ENCODE data around the gene ELAPOR1. TPM values are rescaled to one million over a fixed set of nuclear protein-coding genes. Genes with fewer than 3 reads are reported as not detected.

The ELAPOR1 gene
- total and polyA plus RNA-seq, 9 of the 15 experiments (the other 6 are each of a cell fraction or from before 2014, with no cell fraction given), result 0.07 to 1.2 (median 0.18) TPM

DNA sequence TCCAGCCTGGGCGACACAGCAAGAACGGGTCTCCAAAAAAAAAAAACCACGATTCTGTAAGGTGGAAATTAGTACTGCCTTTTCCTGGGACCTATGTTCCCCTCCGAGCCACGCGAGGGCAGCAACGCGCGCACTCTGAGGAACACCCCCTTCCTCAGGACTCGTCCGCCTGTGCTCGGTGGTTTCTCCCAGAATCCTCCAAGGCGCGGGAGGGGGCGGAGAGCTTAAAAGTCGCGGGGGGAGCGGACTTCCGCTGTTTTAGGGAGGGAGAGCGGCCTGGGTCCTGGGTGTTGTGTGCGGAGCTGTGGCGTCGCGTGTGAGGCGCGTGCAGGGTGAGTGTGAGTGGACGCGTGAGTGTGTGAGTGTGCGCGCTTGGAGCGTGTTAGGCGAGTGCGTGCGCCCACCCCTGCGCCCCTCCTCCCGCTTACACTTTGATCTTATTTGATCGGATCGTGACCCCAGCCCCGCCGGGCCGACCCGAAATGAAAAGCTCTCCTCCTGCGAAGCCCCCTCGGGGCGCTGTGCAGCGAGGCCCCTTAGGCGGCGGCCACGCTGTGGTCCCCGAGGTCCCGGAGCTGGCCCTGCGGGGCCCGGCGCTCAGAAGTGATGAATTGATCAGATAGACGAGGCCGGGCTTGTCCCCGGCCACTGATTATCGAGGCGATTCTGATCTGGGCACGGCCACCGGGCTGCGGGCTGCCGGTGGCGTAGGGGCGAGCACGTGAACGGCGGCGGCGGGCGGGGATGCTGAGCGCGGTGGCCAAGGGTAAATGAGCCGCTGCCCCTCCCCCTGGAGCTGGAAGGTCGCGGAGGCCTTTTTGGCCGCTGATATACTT lies 13.8 kb upstream of the ELAPOR1 start (continued):
- TF ChIP-seq, protein P1, sequence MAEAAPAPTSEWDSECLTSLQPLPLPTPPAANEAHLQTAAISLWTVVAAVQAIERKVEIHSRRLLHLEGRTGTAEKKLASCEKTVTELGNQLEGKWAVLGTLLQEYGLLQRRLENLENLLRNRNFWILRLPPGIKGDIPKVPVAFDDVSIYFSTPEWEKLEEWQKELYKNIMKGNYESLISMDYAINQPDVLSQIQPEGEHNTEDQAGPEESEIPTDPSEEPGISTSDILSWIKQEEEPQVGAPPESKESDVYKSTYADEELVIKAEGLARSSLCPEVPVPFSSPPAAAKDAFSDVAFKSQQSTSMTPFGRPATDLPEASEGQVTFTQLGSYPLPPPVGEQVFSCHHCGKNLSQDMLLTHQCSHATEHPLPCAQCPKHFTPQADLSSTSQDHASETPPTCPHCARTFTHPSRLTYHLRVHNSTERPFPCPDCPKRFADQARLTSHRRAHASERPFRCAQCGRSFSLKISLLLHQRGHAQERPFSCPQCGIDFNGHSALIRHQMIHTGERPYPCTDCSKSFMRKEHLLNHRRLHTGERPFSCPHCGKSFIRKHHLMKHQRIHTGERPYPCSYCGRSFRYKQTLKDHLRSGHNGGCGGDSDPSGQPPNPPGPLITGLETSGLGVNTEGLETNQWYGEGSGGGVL (CRISPR knock-in tag; IDR thresholded peaks at IDR 0.05), result no peak
- TF ChIP-seq PTBP1 (IDR thresholded peaks at IDR 0.05; ENCODE audit: low read depth, low read length) (peak; percentile 29; the same call in 1 of the 2 replicates), TARDBP (IDR thresholded peaks at IDR 0.05) (peak; percentile 76), NONO (IDR thresholded peaks at IDR 0.05; ENCODE audit: low read depth in 2 of 2, low read length in 1 of 2) (peak; percentile 87 to 96; a peak in 3 of 4 replicates), JUND (IDR thresholded peaks at IDR 0.05; ENCODE audit: borderline replicate concordance, low read depth, low read length) (peak; percentile 79), JUND (tag; IDR thresholded peaks at IDR 0.05; ENCODE audit: borderline replicate concordance, low read depth, low read length) (no peak; the same call in 2 of the 3 replicates), NBN (IDR thresholded peaks at IDR 0.05; ENCODE audit: low read depth) (peak; percentile 93), NR2C1 (IDR thresholded peaks at IDR 0.05) (peak; percentile 48; the same call in 1 of the 2 replicates), NR2C1 (tag; IDR thresholded peaks at IDR 0.05) (peak; percentile 34), POU5F1 (IDR thresholded peaks at IDR 0.05; ENCODE audit: borderline replicate concordance, low read depth, low read length, partially characterized antibody) (no peak), ZNF431 (CRISPR knock-in tag; IDR thresholded peaks at IDR 0.05) (peak; percentile 80; the same call in 1 of the 2 replicates), ZNF263 (CRISPR knock-in tag; IDR thresholded peaks at IDR 0.05; ENCODE audit: borderline replicate concordance) (peak; percentile 75), YY1 (IDR thresholded peaks at IDR 0.05; ENCODE audit: borderline replicate concordance in 1 of 3, control insufficient read depth in 1 of 3, extremely low read depth in 1 of 3, insufficient read depth in 3 of 3, insufficient read length in 1 of 3, insufficient replicate concordance in 2 of 3, low read depth in 1 of 3, low read length in 2 of 3) (peak in 2 of 3 experiments; percentile 72 to 75), MAFF (IDR thresholded peaks at IDR 0.05; ENCODE audit: low read length) (no peak), ZFP30 (CRISPR knock-in tag; IDR thresholded peaks at IDR 0.05; ENCODE audit: borderline replicate concordance) (peak; percentile 65; the same call in 1 of the 2 replicates)
- TF ChIP-seq, protein P2, sequence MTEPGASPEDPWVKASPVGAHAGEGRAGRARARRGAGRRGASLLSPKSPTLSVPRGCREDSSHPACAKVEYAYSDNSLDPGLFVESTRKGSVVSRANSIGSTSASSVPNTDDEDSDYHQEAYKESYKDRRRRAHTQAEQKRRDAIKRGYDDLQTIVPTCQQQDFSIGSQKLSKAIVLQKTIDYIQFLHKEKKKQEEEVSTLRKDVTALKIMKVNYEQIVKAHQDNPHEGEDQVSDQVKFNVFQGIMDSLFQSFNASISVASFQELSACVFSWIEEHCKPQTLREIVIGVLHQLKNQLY (CRISPR knock-in tag; conservative IDR thresholded peaks at IDR 0.05), result peak; percentile 76 to 98; a peak in 3 of 4 replicates
- TF ChIP-seq, protein P3, sequence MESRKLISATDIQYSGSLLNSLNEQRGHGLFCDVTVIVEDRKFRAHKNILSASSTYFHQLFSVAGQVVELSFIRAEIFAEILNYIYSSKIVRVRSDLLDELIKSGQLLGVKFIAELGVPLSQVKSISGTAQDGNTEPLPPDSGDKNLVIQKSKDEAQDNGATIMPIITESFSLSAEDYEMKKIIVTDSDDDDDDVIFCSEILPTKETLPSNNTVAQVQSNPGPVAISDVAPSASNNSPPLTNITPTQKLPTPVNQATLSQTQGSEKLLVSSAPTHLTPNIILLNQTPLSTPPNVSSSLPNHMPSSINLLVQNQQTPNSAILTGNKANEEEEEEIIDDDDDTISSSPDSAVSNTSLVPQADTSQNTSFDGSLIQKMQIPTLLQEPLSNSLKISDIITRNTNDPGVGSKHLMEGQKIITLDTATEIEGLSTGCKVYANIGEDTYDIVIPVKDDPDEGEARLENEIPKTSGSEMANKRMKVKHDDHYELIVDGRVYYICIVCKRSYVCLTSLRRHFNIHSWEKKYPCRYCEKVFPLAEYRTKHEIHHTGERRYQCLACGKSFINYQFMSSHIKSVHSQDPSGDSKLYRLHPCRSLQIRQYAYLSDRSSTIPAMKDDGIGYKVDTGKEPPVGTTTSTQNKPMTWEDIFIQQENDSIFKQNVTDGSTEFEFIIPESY (CRISPR knock-in tag; IDR thresholded peaks at IDR 0.05), result peak; percentile 82; the same call in 1 of the 2 replicates
- TF ChIP-seq, protein P4, sequence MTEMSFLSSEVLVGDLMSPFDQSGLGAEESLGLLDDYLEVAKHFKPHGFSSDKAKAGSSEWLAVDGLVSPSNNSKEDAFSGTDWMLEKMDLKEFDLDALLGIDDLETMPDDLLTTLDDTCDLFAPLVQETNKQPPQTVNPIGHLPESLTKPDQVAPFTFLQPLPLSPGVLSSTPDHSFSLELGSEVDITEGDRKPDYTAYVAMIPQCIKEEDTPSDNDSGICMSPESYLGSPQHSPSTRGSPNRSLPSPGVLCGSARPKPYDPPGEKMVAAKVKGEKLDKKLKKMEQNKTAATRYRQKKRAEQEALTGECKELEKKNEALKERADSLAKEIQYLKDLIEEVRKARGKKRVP (CRISPR knock-in tag; IDR thresholded peaks at IDR 0.05), result peak; percentile 65

Data from K562 (cell line).